SK-N-SH (cell line): ENCODE data around the gene AQP1. TPM values are rescaled to one million over a fixed set of nuclear protein-coding genes. Genes with fewer than 3 reads are reported as not detected.

Experiments used
- CTCF ChIA-PET: fragments of 300-600, 350-600 bp; formaldehyde crosslinking; extraction: SDS; loops from one replicate; lab custom pipeline; 2021; lab: Yijun Ruan, JAX
- POLR2A ChIA-PET: fragments of 350-600 bp; sonication (Branson Sonifier 250); formaldehyde crosslinking; extraction: SDS; loops from one replicate; lab custom pipeline; 2020; ENCODE audit warnings: antibody characterized with exemption, inconsistent platforms; lab: Yijun Ruan, JAX
- DNase-seq: peaks from one replicate; pipeline ENCODE4 v3.0.0; 2012
- H2AFZ ChIP-seq: fragments of 200-600 bp; sonication (generic); 2 replicates; pipeline ENCODE4 v1.8.1; 2016; ENCODE audit warnings: antibody characterized with exemption, mild to moderate bottlenecking, low read depth
- H3F3A ChIP-seq: fragments of 200-600 bp; sonication (generic); replicated peaks from 2 replicates; pipeline ENCODE3; 2016; ENCODE audit warnings: antibody characterized with exemption, mild to moderate bottlenecking; ENCODE audit not compliant: insufficient read depth
- H3K27ac ChIP-seq, 2 experiments: fragments of 200-500 bp in 1 of 2; fragments of 200-600 bp in 1 of 2; sonication (Bioruptor generic) in 1 of 2; sonication (generic), shearing (Covaris generic) in 1 of 2; 2 replicates each; pipeline versions ENCODE4 v1.5.1 to v1.6.1; 2014 to 2016; ENCODE audit warnings: low read depth in 2 of 2, inconsistent platforms in 1 of 2, low read length in 1 of 2, mild to moderate bottlenecking in 1 of 2, mixed read lengths in 1 of 2
- H3K27me3 ChIP-seq: fragments of 200-600 bp; sonication (generic), shearing (Covaris generic); 2 replicates; pipeline ENCODE4 v1.6.1; 2016; ENCODE audit warnings: mixed run types; ENCODE audit not compliant: insufficient read depth
- H3K36me3 ChIP-seq, 2 experiments: fragments of 200-500 bp in 1 of 2; fragments of 200-600 bp in 1 of 2; sonication (Bioruptor generic) in 1 of 2; sonication (generic) in 1 of 2; replicated peaks in 1 of 2; 2 replicates each; pipeline versions ENCODE3 to v1.5.1; 2014 to 2016; ENCODE audit warnings: low read length in 1 of 2, mild to moderate bottlenecking in 1 of 2; ENCODE audit not compliant: insufficient read depth in 2 of 2, control insufficient read depth in 1 of 2
- H3K4me1 ChIP-seq, 2 experiments: fragments of 200-500 bp in 1 of 2; fragments of 200-600 bp in 1 of 2; sonication (Bioruptor generic) in 1 of 2; sonication (generic), shearing (Covaris generic) in 1 of 2; 2 replicates each; pipeline versions ENCODE4 v1.5.1 to v1.6.1; 2014 to 2016; ENCODE audit warnings: low read depth in 1 of 2, low read length in 1 of 2, mixed run types in 1 of 2; ENCODE audit not compliant: insufficient read depth in 2 of 2, control insufficient read depth in 1 of 2
- H3K4me2 ChIP-seq: fragments of 200-600 bp; sonication (generic), shearing (Covaris generic); 2 replicates; pipeline ENCODE4 v1.6.1; 2017; ENCODE audit warnings: mixed run types
- H3K4me3 ChIP-seq, 2 experiments: fragments of 200-500 bp in 1 of 2; fragments of 200-600 bp in 1 of 2; sonication (Bioruptor generic) in 1 of 2; sonication (generic), shearing (Covaris generic) in 1 of 2; 2 replicates each; pipeline versions ENCODE4 v1.5.1 to v1.8.1; 2014 to 2016; ENCODE audit warnings: low read depth in 2 of 2, inconsistent platforms in 1 of 2, low read length in 1 of 2, mild to moderate bottlenecking in 1 of 2, mixed read lengths in 1 of 2, moderate library complexity in 1 of 2
- H3K79me2 ChIP-seq: fragments of 200-600 bp; sonication (generic); 2 replicates; pipeline ENCODE4 v1.8.1; 2017; ENCODE audit warnings: mild to moderate bottlenecking; ENCODE audit not compliant: insufficient read depth
- H3K9ac ChIP-seq: fragments of 200-600 bp; sonication (generic); 2 replicates; pipeline ENCODE4 v1.6.1; 2017; ENCODE audit warnings: mixed run types
- H3K9me2 ChIP-seq: fragments of 200-600 bp; sonication (generic); 2 replicates; pipeline ENCODE4 v1.6.1; 2017; ENCODE audit warnings: mixed run types
- H3K9me3 ChIP-seq: fragments of 200-600 bp; sonication (generic); 2 replicates; pipeline ENCODE4 v1.6.1; 2017; ENCODE audit warnings: mixed run types, mild to moderate bottlenecking, moderate library complexity
- H4K20me1 ChIP-seq: fragments of 200-600 bp; sonication (generic); 2 replicates; pipeline ENCODE4 v1.6.1; 2017; ENCODE audit warnings: mild to moderate bottlenecking, mixed run types; ENCODE audit not compliant: insufficient read depth
- CHD2 ChIP-seq: fragments of 150-350 bp; IDR thresholded peaks from 2 replicates; pipeline ENCODE4 v1.6.1; 2018; ENCODE audit warnings: low read length; ENCODE audit not compliant: partially characterized antibody
- CTCF ChIP-seq: fragments of 200-600 bp; sonication (generic); IDR thresholded peaks from 2 replicates; pipeline ENCODE4 v1.6.1; 2017; ENCODE audit warnings: antibody characterized with exemption, mild to moderate bottlenecking, moderate library complexity
- ELF1 ChIP-seq: IDR thresholded peaks from 2 replicates; pipeline ENCODE4 v1.4.0; 2012
- EZH2phosphoT487 ChIP-seq: fragments of 200-600 bp; sonication (generic); IDR thresholded peaks from 2 replicates; pipeline ENCODE4 v1.6.1; 2017; ENCODE audit warnings: low read depth, mixed run types, mild to moderate bottlenecking, antibody characterized with exemption, moderate library complexity, borderline replicate concordance
- FOXJ3 ChIP-seq: sonication (generic); formaldehyde crosslinking; IDR thresholded peaks from 2 replicates; pipeline ENCODE4 v1.5.1; 2020; ENCODE audit warnings: mild to moderate bottlenecking, missing genetic modification reagents
- GABPA ChIP-seq: IDR thresholded peaks from 2 replicates; pipeline ENCODE4 v1.4.0; 2012; ENCODE audit warnings: low read depth, mild to moderate bottlenecking
- MAX ChIP-seq: IDR thresholded peaks from 2 replicates; pipeline ENCODE4 v1.4.0; 2012; ENCODE audit warnings: low read depth
- NRF1 ChIP-seq: IDR thresholded peaks from 2 replicates; pipeline ENCODE4 v1.6.1; 2012; ENCODE audit warnings: low read depth, mild to moderate bottlenecking, low read length
- POLR2AphosphoS5 ChIP-seq: IDR thresholded peaks from 2 replicates; pipeline ENCODE4 v1.6.1; 2012; ENCODE audit warnings: low read depth, low read length
- RFX5 ChIP-seq: IDR thresholded peaks from 2 replicates; pipeline ENCODE4 v1.6.1; 2012; ENCODE audit warnings: mild to moderate bottlenecking, improper control_type of control experiment, low read length
- SIN3A ChIP-seq: IDR thresholded peaks from 2 replicates; pipeline ENCODE4 v1.6.1; 2012; ENCODE audit warnings: low read depth, mild to moderate bottlenecking, low read length, moderate library complexity, borderline replicate concordance
- SMC3 ChIP-seq: IDR thresholded peaks from 2 replicates; pipeline ENCODE4 v1.6.1; 2012; ENCODE audit warnings: low read depth, low read length, improper control_type of control experiment
- TEAD4 ChIP-seq: IDR thresholded peaks from 2 replicates; pipeline ENCODE4 v1.4.0; 2012; ENCODE audit warnings: mild to moderate bottlenecking, borderline replicate concordance; ENCODE audit not compliant: insufficient read depth
- USF2 ChIP-seq: fragments of 150-350 bp; IDR thresholded peaks from 2 replicates; pipeline ENCODE4 v1.6.1; 2017; ENCODE audit warnings: antibody characterized with exemption, low read length, low read depth, borderline replicate concordance
- WGBS: methylation state at CpG from one replicate; pipeline ENCODE4 v1.1.6; 2017; ENCODE audit warnings: low lambda C conversion rate; 5-methylcytosine and 5-hydroxymethylcytosine counted together
- polyA plus RNA-seq, 3 experiments: library from polyadenylated mRNA; depleted of rRNA; stranded (reverse); fragments of >200 nt; gene quantifications; 2 replicates each; pipeline ENCODE4 v1.2.3, GENCODE V29; 2012

Gene AQP1
- polyA plus RNA-seq, 1 of the 3 experiments (the other 2 are of a cell fraction): 1.7 TPM

GRCh38 chr7:30880941-30881340 is 30.7 kb upstream of the AQP1 start:
- CTCF ChIA-PET: interaction anchor here (0.9 to 2.3 kb wide), 5 partner anchors 31 to 254 kb away, joined by 4 to 7 read pairs (median 6); partner anchors contain the start of genes AQP1, CRHR2 and GHRHR
- TF ChIP-seq NRF1: no peak
- TF ChIP-seq MAX: no peak
- TF ChIP-seq FOXJ3 (CRISPR knock-in tag): no peak
- no peak for TF ChIP-seq TEAD4
- TF ChIP-seq, all 33 proteins: peak for 0
- no peak for DNase-seq
- Histone ChIP-seq H3K36me3 (no peaks in the 10 kb centered on the region), H3K4me2 (no peak overlapping the region), H3K4me3 (no peak overlapping the region), H3K27me3 (no peaks in the 10 kb centered on the region), H3K27ac (no peak overlapping the region), H4K20me1 (no peaks in the 10 kb centered on the region), H3K4me1 (peaks cover 0 to 24% of the 10 kb centered on the region in 2 experiments; a peak in 1 of 4 replicates), H3K79me2 (no peaks in the 10 kb centered on the region), H3K9me3 (no peaks in the 10 kb centered on the region), H3F3A (no peaks in the 10 kb centered on the region), H2AFZ (no peak overlapping the region), H3K9me2 (no peaks in the 10 kb centered on the region), H3K9ac (no peak overlapping the region)
- 84% methylated on average over 4 of the region's 4 CpGs for WGBS
- POLR2A ChIA-PET: interaction anchor here (0.5 kb wide), 1 partner anchor 15 kb away, joined by 3 read pairs; no protein-coding TSS in a partner anchor

GRCh38 chr7:30881448-30881847 is 30.2 kb upstream of the AQP1 start:
- Histone ChIP-seq H3K36me3 (no peaks in the 10 kb centered on the region), H3K9me2 (no peaks in the 10 kb centered on the region), H3K4me2 (no peak overlapping the region), H3K4me3 (no peak overlapping the region), H3K27ac (no peak overlapping the region), H3K27me3 (no peaks in the 10 kb centered on the region), H3K9me3 (no peaks in the 10 kb centered on the region), H3K4me1 (peaks cover 0 to 29% of the 10 kb centered on the region in 2 experiments; a peak in 2 of 4 replicates), H3K79me2 (no peaks in the 10 kb centered on the region), H2AFZ (no peak overlapping the region), H3F3A (no peaks in the 10 kb centered on the region), H4K20me1 (no peaks in the 10 kb centered on the region), H3K9ac (no peak overlapping the region)
- 92% methylated on average over 7 of the region's 7 CpGs for WGBS
- no peak for TF ChIP-seq MAX
- TF ChIP-seq CTCF: no peak
- no peak for TF ChIP-seq RFX5
- ChIA-PET CTCF (interaction anchor here (0.9 to 2.3 kb wide), 4 partner anchors 57 to 253 kb away, joined by 4 to 7 read pairs (median 5); partner anchors contain the start of genes CRHR2 and GHRHR), POLR2A (interaction anchor here (0.5 kb wide), 1 partner anchor 16 kb away, joined by 3 read pairs; no protein-coding TSS in a partner anchor)
- DNase-seq: no peak

- H3K36me3 ChIP-seq: no peaks in the 10 kb centered on the region
- no peak overlapping the region for H3K9ac ChIP-seq
- H4K20me1 ChIP-seq: no peaks in the 10 kb centered on the region
- H3K4me2 ChIP-seq: no peak overlapping the region
- ChIA-PET POLR2A (interaction anchor here (0.6 kb wide), 1 partner anchor 620 kb away, joined by 3 read pairs; no protein-coding TSS in a partner anchor), CTCF (interaction anchor here (0.6 to 1.9 kb wide), 7 partner anchors 10 to 238 kb away, joined by 3 to 6 read pairs (median 4); no protein-coding TSS in a partner anchor)
- H3K9me3 ChIP-seq: no peaks in the 10 kb centered on the region
- H3K4me1 ChIP-seq: peaks cover 7 to 57% of the 10 kb centered on the region in 2 experiments; a peak in 3 of 4 replicates
- H3K27me3 ChIP-seq: no peaks in the 10 kb centered on the region
- no peaks in the 10 kb centered on the region for H3K9me2 ChIP-seq
- no peaks in the 10 kb centered on the region for H3K79me2 ChIP-seq
- H3K4me3 ChIP-seq: no peak overlapping the region
- H2AFZ ChIP-seq: no peak overlapping the region
- peak overlapping the region in 1 of 2 experiments; percentile 11; a peak in 1 of 4 replicates for H3K27ac ChIP-seq
- DNase-seq: no peak
- H3F3A ChIP-seq: peaks cover 14% of the 10 kb centered on the region
- no peak for TF ChIP-seq NRF1
- TF ChIP-seq TEAD4: no peak
- TF ChIP-seq USF2: no peak
- TF ChIP-seq ELF1: no peak
- no peak for TF ChIP-seq CHD2
- no peak for TF ChIP-seq CTCF
- no peak for TF ChIP-seq SMC3
- no peak for TF ChIP-seq SIN3A
- no peak for TF ChIP-seq EZH2phosphoT487
- no peak for TF ChIP-seq GABPA
- no peak for TF ChIP-seq POLR2AphosphoS5
Measured at GRCh38 chr7:30884881-30885280, 26.8 kb upstream of the AQP1 start.
